ENCODE results near the gene PAK3. TPM values are rescaled to one million over a fixed set of nuclear protein-coding genes. Genes with fewer than 3 reads are reported as not detected.

PAK3 gene
- total RNA-seq, 4 donors from 2014 or later, result 0.27 to 0.80 (median 0.77) TPM

GRCh38 chrX:111098874-111099273 is 2.9 kb downstream of the PAK3 start:
- H3K27me3 ChIP-seq, result peaks cover 12% of the 10 kb centered on the region
- H3K4me3 ChIP-seq, result no peak overlapping the region
- H3K27ac ChIP-seq, result no peak overlapping the region
- in situ Hi-C loops (cut with MboI; ENCODE audit: low pct_ligation_motif_present in 1 of 4, low pct_unique_long_range_greater_than_20kb in 1 of 4, low sequenced_read_pairs in 3 of 4) (no loop called here), intact Hi-C loops (cut with DNase I; ENCODE audit: low total_unique reads) (no loop called here)
- no peak for TF ChIP-seq POLR2AphosphoS5 (IDR thresholded peaks at IDR 0.05)
- TF ChIP-seq, protein P1, sequence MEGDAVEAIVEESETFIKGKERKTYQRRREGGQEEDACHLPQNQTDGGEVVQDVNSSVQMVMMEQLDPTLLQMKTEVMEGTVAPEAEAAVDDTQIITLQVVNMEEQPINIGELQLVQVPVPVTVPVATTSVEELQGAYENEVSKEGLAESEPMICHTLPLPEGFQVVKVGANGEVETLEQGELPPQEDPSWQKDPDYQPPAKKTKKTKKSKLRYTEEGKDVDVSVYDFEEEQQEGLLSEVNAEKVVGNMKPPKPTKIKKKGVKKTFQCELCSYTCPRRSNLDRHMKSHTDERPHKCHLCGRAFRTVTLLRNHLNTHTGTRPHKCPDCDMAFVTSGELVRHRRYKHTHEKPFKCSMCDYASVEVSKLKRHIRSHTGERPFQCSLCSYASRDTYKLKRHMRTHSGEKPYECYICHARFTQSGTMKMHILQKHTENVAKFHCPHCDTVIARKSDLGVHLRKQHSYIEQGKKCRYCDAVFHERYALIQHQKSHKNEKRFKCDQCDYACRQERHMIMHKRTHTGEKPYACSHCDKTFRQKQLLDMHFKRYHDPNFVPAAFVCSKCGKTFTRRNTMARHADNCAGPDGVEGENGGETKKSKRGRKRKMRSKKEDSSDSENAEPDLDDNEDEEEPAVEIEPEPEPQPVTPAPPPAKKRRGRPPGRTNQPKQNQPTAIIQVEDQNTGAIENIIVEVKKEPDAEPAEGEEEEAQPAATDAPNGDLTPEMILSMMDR (IDR thresholded peaks at IDR 0.05), result peak; percentile 39 to 73 (median 59)
- WGBS, 2 donors (ENCODE audit: low coverage in 1 of 2), result 29% methylated on average over 22 of the region's 22 CpGs; no CpG with 5 or more reads in 1 of the 2 donors
- no peaks in the 10 kb centered on the region for H3K36me3 ChIP-seq
- H3K9me3 ChIP-seq, result no peaks in the 10 kb centered on the region
- peak; percentile 42 for DNase-seq
- peaks cover 0 to 3% (median 0%) of the 10 kb centered on the region in 4 donors for H3K4me1 ChIP-seq

- in situ Hi-C loops (cut with MboI; ENCODE audit: low pct_ligation_motif_present in 1 of 4, low pct_unique_long_range_greater_than_20kb in 1 of 4, low sequenced_read_pairs in 3 of 4), result no loop called here
These were observed 4.2 kb downstream of the PAK3 start for GRCh38 chrX:111100191-111100590.

DNA sequence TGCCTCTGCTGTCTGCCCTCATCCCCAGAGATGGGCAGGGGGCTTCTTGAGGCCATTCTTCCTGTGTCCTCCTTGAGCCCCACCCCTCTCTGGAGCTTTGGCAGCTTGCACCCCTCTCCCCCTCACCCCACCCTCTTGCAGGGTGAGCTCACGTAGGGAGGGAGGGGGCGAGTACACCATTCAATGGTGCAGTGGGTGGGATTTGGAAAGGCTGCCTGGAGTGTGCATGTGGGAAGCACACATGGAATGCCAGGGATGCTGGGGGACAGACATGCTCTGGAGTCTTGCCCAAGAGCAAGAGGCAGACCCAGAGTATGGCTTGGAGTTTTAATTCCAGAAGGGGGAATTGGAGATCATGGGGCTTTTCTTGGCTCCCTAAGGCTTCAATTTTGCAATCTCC is 5.6 kb downstream of the PAK3 start:
- DNase-seq, result no peak
- in situ Hi-C loops (cut with MboI; ENCODE audit: low pct_ligation_motif_present in 1 of 4, low pct_unique_long_range_greater_than_20kb in 1 of 4, low sequenced_read_pairs in 3 of 4), result no loop called here
- Histone ChIP-seq H3K9me3 (no peaks in the 10 kb centered on the region), H3K36me3 (no peaks in the 10 kb centered on the region), H3K27ac (no peak overlapping the region), H3K27me3 (no peaks in the 10 kb centered on the region), H3K4me1 (no peaks in the 10 kb centered on the region), H3K4me3 (no peak overlapping the region)
- intact Hi-C loops (cut with DNase I; ENCODE audit: low total_unique reads), result no loop called here
- WGBS, 2 donors (ENCODE audit: low coverage in 1 of 2), result 50% methylated on average over 2 of the region's 2 CpGs; no CpG with 5 or more reads in 1 of the 2 donors
- TF ChIP-seq, protein P1 (IDR thresholded peaks at IDR 0.05), result no peak
- no peak for TF ChIP-seq EP300 (IDR thresholded peaks at IDR 0.05; ENCODE audit: low read depth)
- TF ChIP-seq POLR2AphosphoS5 (IDR thresholded peaks at IDR 0.05), result no peak
- TF ChIP-seq POLR2A (IDR thresholded peaks at IDR 0.05), result no peak

More at GRCh38 chrX:111100191-111100590, 4.2 kb downstream of the PAK3 start:
- DNase-seq, result peak; percentile 10
- Histone ChIP-seq H3K27ac (no peak overlapping the region), H3K4me1 (peaks cover 0 to 3% (median 0%) of the 10 kb centered on the region in 4 donors), H3K4me3 (no peak overlapping the region), H3K36me3 (no peaks in the 10 kb centered on the region), H3K9me3 (no peaks in the 10 kb centered on the region), H3K27me3 (peaks cover 6% of the 10 kb centered on the region)
- TF ChIP-seq EP300 (IDR thresholded peaks at IDR 0.05; ENCODE audit: low read depth), result no peak
- TF ChIP-seq, protein P1 (IDR thresholded peaks at IDR 0.05), result peak in 4 of 5 experiments; percentile 18 to 37 (median 29)
- 24% methylated on average over 5 of the region's 5 CpGs; no CpG with 5 or more reads in 1 of the 2 donors for WGBS, 2 donors (ENCODE audit: low coverage in 1 of 2)
- intact Hi-C loops (cut with DNase I; ENCODE audit: low total_unique reads), result no loop called here

- in situ Hi-C loops (cut with MboI; ENCODE audit: low pct_ligation_motif_present in 1 of 4, low pct_unique_long_range_greater_than_20kb in 1 of 4, low sequenced_read_pairs in 3 of 4) (no loop called here), intact Hi-C loops (cut with DNase I; ENCODE audit: low total_unique reads) (no loop called here)
- H3K36me3 ChIP-seq, result no peaks in the 10 kb centered on the region
- H3K9me3 ChIP-seq, result no peaks in the 10 kb centered on the region
- peak overlapping the region in 1 of 4 donors; percentile 28 for H3K27ac ChIP-seq
- DNase-seq, result no peak
- WGBS, 2 donors (ENCODE audit: low coverage in 1 of 2), result 60 to 63% methylated on average over 1 of the region's 1 CpG
- H3K4me1 ChIP-seq, result no peaks in the 10 kb centered on the region
- H3K4me3 ChIP-seq, result no peak overlapping the region
- TF ChIP-seq POLR2AphosphoS5 (IDR thresholded peaks at IDR 0.05), result peak in 2 of 3 donors; percentile 22 to 50
- no peak for TF ChIP-seq EP300 (IDR thresholded peaks at IDR 0.05; ENCODE audit: low read depth)
- H3K27me3 ChIP-seq, result no peaks in the 10 kb centered on the region
These were observed 6.6 kb downstream of the PAK3 start for GRCh38 chrX:111102636-111103035.

DNA sequence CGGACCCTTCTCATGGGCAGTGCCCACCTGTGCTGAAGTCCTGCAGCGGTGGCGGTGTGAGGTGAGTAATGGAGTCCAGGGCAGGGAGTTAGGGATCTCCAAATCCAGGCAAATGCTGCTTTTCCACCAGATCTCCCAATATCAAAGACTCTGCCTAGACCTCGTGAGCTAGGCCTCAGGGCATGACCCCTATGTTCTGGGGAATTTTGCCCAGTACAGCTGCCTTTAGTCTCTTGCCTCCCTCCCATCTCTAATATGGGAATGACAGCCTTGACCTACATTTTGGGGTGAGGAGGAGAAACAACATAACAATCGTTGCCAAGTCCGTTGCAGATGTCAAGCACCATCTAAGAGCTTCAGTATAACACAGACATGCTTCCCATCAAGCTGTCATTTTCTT is 7.3 kb downstream of the PAK3 start:
- 68% methylated on average over 4 of the region's 6 CpGs; no CpG with 5 or more reads in 1 of the 2 donors for WGBS, 2 donors (ENCODE audit: low coverage in 1 of 2)
- H3K36me3 ChIP-seq, result no peaks in the 10 kb centered on the region
- no peak for DNase-seq
- no peak overlapping the region for H3K4me3 ChIP-seq
- peak overlapping the region in 1 of 4 donors; percentile 28 for H3K27ac ChIP-seq
- no peak for TF ChIP-seq POLR2A (IDR thresholded peaks at IDR 0.05)
- no peak for TF ChIP-seq EP300 (IDR thresholded peaks at IDR 0.05; ENCODE audit: low read depth)
- TF ChIP-seq, protein P1 (IDR thresholded peaks at IDR 0.05), result no peak
- no peak for TF ChIP-seq POLR2AphosphoS5 (IDR thresholded peaks at IDR 0.05)
- H3K4me1 ChIP-seq, result no peaks in the 10 kb centered on the region
- intact Hi-C loops (cut with DNase I; ENCODE audit: low total_unique reads) (no loop called here), in situ Hi-C loops (cut with MboI; ENCODE audit: low pct_ligation_motif_present in 1 of 4, low pct_unique_long_range_greater_than_20kb in 1 of 4, low sequenced_read_pairs in 3 of 4) (no loop called here)
- no peaks in the 10 kb centered on the region for H3K9me3 ChIP-seq
- H3K27me3 ChIP-seq, result no peaks in the 10 kb centered on the region
